Brain microvascular endothelial cell (primary cell): ENCODE data around the gene FZD10.

Source experiments
- DNase-seq: peaks from one replicate; pipeline ENCODE4 v3.0.0-alpha.2; 2020
- H3K27ac ChIP-seq: fragments of 250-450 bp; sonication (Bioruptor Pico); 2 replicates; pipeline ENCODE4 v1.5.1; 2020; ENCODE audit warnings: mild to moderate bottlenecking, moderate library complexity
- H3K27me3 ChIP-seq: fragments of 250-450 bp; sonication (Bioruptor Pico); replicated peaks from 2 replicates; pipeline ENCODE4 v1.5.1; 2020; ENCODE audit warnings: mild to moderate bottlenecking
- H3K36me3 ChIP-seq: fragments of 250-450 bp; sonication (Bioruptor Pico); replicated peaks from 2 replicates; pipeline ENCODE4 v1.5.1; 2020; ENCODE audit warnings: mild to moderate bottlenecking
- H3K4me3 ChIP-seq: 2 replicates; pipeline ENCODE4 v1.5.1; 2011; ENCODE audit warnings: low read depth, mild to moderate bottlenecking, control low read depth, low read length, moderate library complexity
- in situ Hi-C: cut with HindIII; loops from 2 replicates; pipeline ENCODE4 v1.10.0; 2017; ENCODE audit warnings: low sequenced_read_pairs, low pct_ligation_motif_present
- TF ChIP-seq, protein P1 (sequence below): IDR thresholded peaks from 2 replicates; pipeline ENCODE4 v1.5.1; 2011; ENCODE audit warnings: low read depth, mild to moderate bottlenecking, moderate library complexity, low read length, control low read depth, inconsistent platforms; ENCODE audit errors: missing control alignments

The FZD10 gene

GRCh38 chr12:130143136-130143535 lies 19.1 kb upstream of the FZD10 start:
- H3K27me3 ChIP-seq: no peaks in the 10 kb centered on the region
- in situ Hi-C loops: no loop called here
- TF ChIP-seq, protein P1, sequence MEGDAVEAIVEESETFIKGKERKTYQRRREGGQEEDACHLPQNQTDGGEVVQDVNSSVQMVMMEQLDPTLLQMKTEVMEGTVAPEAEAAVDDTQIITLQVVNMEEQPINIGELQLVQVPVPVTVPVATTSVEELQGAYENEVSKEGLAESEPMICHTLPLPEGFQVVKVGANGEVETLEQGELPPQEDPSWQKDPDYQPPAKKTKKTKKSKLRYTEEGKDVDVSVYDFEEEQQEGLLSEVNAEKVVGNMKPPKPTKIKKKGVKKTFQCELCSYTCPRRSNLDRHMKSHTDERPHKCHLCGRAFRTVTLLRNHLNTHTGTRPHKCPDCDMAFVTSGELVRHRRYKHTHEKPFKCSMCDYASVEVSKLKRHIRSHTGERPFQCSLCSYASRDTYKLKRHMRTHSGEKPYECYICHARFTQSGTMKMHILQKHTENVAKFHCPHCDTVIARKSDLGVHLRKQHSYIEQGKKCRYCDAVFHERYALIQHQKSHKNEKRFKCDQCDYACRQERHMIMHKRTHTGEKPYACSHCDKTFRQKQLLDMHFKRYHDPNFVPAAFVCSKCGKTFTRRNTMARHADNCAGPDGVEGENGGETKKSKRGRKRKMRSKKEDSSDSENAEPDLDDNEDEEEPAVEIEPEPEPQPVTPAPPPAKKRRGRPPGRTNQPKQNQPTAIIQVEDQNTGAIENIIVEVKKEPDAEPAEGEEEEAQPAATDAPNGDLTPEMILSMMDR: no peak
- DNase-seq: no peak
- no peaks in the 10 kb centered on the region for H3K36me3 ChIP-seq
- H3K4me3 ChIP-seq: no peak overlapping the region
- H3K27ac ChIP-seq: no peak overlapping the region

GRCh38 chr12:130144256-130144655 lies 18.0 kb upstream of the FZD10 start:
- DNase-seq: no peak
- in situ Hi-C loops: no loop called here
- Histone ChIP-seq H3K27ac (no peak overlapping the region), H3K27me3 (no peaks in the 10 kb centered on the region), H3K36me3 (no peaks in the 10 kb centered on the region), H3K4me3 (no peak overlapping the region)
- TF ChIP-seq, protein P1: no peak

DNA sequence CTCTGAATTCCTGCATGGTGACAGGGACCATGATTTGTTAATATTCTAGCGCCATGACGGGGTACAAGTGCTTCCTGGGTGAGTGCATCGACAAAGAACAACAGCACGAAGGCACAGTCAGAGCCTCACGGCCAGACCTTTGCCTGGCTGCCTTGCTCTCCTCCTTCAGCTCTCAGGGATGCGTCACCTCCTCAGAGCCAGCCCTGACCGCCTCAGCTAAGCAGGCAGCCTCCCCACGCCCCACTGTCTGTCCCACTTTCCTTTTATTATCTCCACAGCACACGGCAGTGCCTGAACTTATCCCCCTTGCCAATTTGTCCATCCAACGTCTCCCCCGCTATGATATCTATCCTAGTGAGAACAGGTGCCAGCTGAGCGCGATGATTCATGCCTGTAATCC lies 16.5 kb upstream of the FZD10 start:
- Histone ChIP-seq H3K4me3 (no peak overlapping the region), H3K27me3 (no peaks in the 10 kb centered on the region), H3K27ac (no peak overlapping the region), H3K36me3 (no peaks in the 10 kb centered on the region)
- TF ChIP-seq, protein P1: no peak
- in situ Hi-C loops: no loop called here
- DNase-seq: no peak

GRCh38 chr12:130146176-130146931 lies 15.9 kb upstream of the FZD10 start:
- DNase-seq: no peak
- Histone ChIP-seq H3K27ac (no peak overlapping the region), H3K27me3 (no peaks in the 10 kb centered on the region), H3K4me3 (no peak overlapping the region), H3K36me3 (no peaks in the 10 kb centered on the region)
- in situ Hi-C loops: no loop called here
- TF ChIP-seq, protein P1: no peak

DNA sequence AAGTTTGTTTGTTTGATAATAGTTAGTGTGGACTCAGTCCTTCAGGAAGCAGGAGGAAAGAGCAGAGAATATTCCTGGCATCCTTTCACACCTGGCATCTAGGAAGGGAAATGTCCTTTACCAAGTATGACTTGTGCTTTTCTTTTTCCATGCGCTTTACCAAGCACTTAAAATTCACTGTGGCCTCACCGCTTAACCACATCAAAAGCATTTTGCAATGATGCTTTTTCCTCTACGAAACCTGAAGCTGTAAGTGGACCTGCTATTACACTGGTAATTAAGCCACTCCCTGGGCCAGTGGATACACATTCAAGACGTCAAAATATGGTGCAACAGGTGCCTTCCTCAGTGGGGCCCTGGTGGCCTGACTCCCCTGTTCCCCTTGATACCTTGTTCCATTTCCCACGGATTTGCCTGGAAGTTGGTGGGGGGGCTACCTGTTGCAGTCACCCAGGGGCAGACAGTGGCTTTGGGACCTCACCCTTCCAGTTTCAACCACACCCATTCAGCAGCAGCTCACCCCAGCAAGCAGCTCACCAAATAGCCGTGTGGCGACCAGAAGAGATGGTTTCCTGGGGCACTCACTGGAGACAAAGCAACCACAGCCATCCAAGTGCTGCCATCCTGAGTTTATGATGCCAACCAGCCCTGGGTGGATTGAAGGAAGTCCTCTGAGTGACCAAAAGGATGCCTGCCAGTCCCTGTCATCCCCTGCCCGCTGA lies 14.2 kb upstream of the FZD10 start:
- no peak for DNase-seq
- H3K36me3 ChIP-seq: no peaks in the 10 kb centered on the region
- in situ Hi-C loops: no loop called here
- no peak overlapping the region for H3K4me3 ChIP-seq
- H3K27ac ChIP-seq: no peak overlapping the region
- TF ChIP-seq, protein P1: no peak
- no peaks in the 10 kb centered on the region for H3K27me3 ChIP-seq
